ENCODE data around the gene OOSP1. TPM values are rescaled to one million over a fixed set of nuclear protein-coding genes. Genes with fewer than 3 reads are reported as not detected.

OOSP1 gene
- total RNA-seq, 3 donors from 2014 or later, result not detected

GRCh38 chr11:60003729-60004128, 65.5 kb downstream of the OOSP1 start:
- intact Hi-C loops (cut with DNase I; ENCODE audit: low total_unique reads), result no loop called here
- H3K4me3 ChIP-seq, result no peak overlapping the region
- H3K4me1 ChIP-seq, result no peaks in the 10 kb centered on the region
- no peaks in the 10 kb centered on the region for H3K27me3 ChIP-seq
- TF ChIP-seq POLR2AphosphoS5 (IDR thresholded peaks at IDR 0.05), result no peak
- no peak for TF ChIP-seq POLR2A (IDR thresholded peaks at IDR 0.05)
- no peak for TF ChIP-seq CTCF (IDR thresholded peaks at IDR 0.05)
- no peaks in the 10 kb centered on the region for H3K9me3 ChIP-seq
- no peak overlapping the region for H3K27ac ChIP-seq
- DNase-seq (ENCODE audit: low spot score in 2 of 2), result no peak
- no peaks in the 10 kb centered on the region for H3K36me3 ChIP-seq

GRCh38 chr11:60005360-60005759, 67.1 kb downstream of the OOSP1 start:
- H3K36me3 ChIP-seq, result no peaks in the 10 kb centered on the region
- H3K4me1 ChIP-seq, result no peaks in the 10 kb centered on the region
- H3K27ac ChIP-seq, result no peak overlapping the region
- no peak for DNase-seq (ENCODE audit: low spot score in 2 of 2)
- H3K9me3 ChIP-seq, result no peaks in the 10 kb centered on the region
- intact Hi-C loops (cut with DNase I; ENCODE audit: low total_unique reads), result no loop called here
- H3K27me3 ChIP-seq, result no peaks in the 10 kb centered on the region
- H3K4me3 ChIP-seq, result no peak overlapping the region
- no peak for TF ChIP-seq POLR2A (IDR thresholded peaks at IDR 0.05)
- TF ChIP-seq CTCF (IDR thresholded peaks at IDR 0.05), result no peak
- no peak for TF ChIP-seq POLR2AphosphoS5 (IDR thresholded peaks at IDR 0.05)

Other genes with a start within 250 kb of the OOSP1 start
- gene OR10V1, start 224.6 kb upstream of the OOSP1 start, total RNA-seq, result not detected
- gene STX3, start 183.1 kb upstream of the OOSP1 start, total RNA-seq, result 10 to 100 TPM; 32.2 to 58.8 (median 53.7) TPM
- 10 to 100 TPM; 36.3 to 41.4 (median 37.4) TPM for gene MRPL16, start 127.7 kb upstream of the OOSP1 start, total RNA-seq
- not detected for gene CBLIF, start 92.9 kb upstream of the OOSP1 start, total RNA-seq
- 100 to 1,000 TPM in 1 of 3 donors, 10 to 100 TPM in 1, not detected in 1; 45.6 to 112 TPM for gene TCN1, start 71.9 kb upstream of the OOSP1 start, total RNA-seq
- gene OOSP3, start 59.6 kb upstream of the OOSP1 start, total RNA-seq, result not detected
- gene OOSP4A, start 25.6 kb downstream of the OOSP1 start, total RNA-seq, result not detected
- gene OOSP4B, start 78.7 kb downstream of the OOSP1 start, total RNA-seq, result not detected
- not detected for gene OOSP2, start 102.0 kb downstream of the OOSP1 start, total RNA-seq
- not detected for gene MS4A3, start 118.2 kb downstream of the OOSP1 start, total RNA-seq
- 1 to 10 TPM in 1 of 3 donors, under 1 TPM in 2; 0.66 to 7.8 (median 0.73) TPM for gene MS4A2, start 150.2 kb downstream of the OOSP1 start, total RNA-seq
- 100 to 1,000 TPM in 1 of 3 donors, 10 to 100 TPM in 2; 35.1 to 341 (median 68.9) TPM for gene MS4A6A, start 244.7 kb downstream of the OOSP1 start, total RNA-seq

Data from breast epithelium (tissue), 4 donors.